DND-41 (cell line): ENCODE measurements around the gene YLPM1.
A peak's percentile ranks its signal among the peaks of the same experiment; 100 is the strongest.

Source experiments
- ATAC-seq: fragments of 200-7000 bp; cut with Tn5 transposase; 3 replicates; pipeline ENCODE4 v1.9.1; 2021; ENCODE audit warnings: low read depth; ENCODE audit not compliant: insufficient read depth
- DNase-seq: peaks from one replicate; pipeline ENCODE4 v3.0.0-alpha.2; 2020
- H2AFZ ChIP-seq: 2 replicates; pipeline ENCODE4 v1.6.0; 2012; ENCODE audit warnings: low read depth, low read length
- H3K27ac ChIP-seq: 2 replicates; pipeline ENCODE4 v1.5.1; 2012; ENCODE audit warnings: low read length, inconsistent platforms
- H3K27me3 ChIP-seq: fragments of 200-600 bp; sonication (generic); 2 replicates; pipeline ENCODE4 v1.6.0; 2012; ENCODE audit warnings: low read length, mild to moderate bottlenecking, inconsistent platforms; ENCODE audit not compliant: insufficient read depth, poor library complexity
- H3K36me3 ChIP-seq: 2 replicates; pipeline ENCODE4 v1.5.1; 2012; ENCODE audit warnings: low read length, inconsistent platforms; ENCODE audit not compliant: insufficient read depth
- H3K4me1 ChIP-seq: 2 replicates; pipeline ENCODE4 v1.5.1; 2012; ENCODE audit warnings: mild to moderate bottlenecking, low read length; ENCODE audit not compliant: insufficient read depth
- H3K4me2 ChIP-seq: 2 replicates; pipeline ENCODE4 v1.6.0; 2012; ENCODE audit warnings: mild to moderate bottlenecking, moderate library complexity, low read length, inconsistent platforms; ENCODE audit not compliant: insufficient read depth
- H3K4me3 ChIP-seq, 2 experiments: fragments of 200-600 bp in 1 of 2; shearing (Covaris generic) in 1 of 2; 2 replicates each; pipeline ENCODE4 v1.5.1; 2012 to 2016; ENCODE audit warnings: inconsistent platforms in 2 of 2, low read length in 2 of 2, mild to moderate bottlenecking in 2 of 2, low read depth in 1 of 2, moderate library complexity in 1 of 2
- H3K79me2 ChIP-seq: 2 replicates; pipeline ENCODE4 v1.6.0; 2012; ENCODE audit warnings: low read length, inconsistent platforms; ENCODE audit not compliant: insufficient read depth
- H3K9ac ChIP-seq: 2 replicates; pipeline ENCODE4 v1.6.0; 2012; ENCODE audit warnings: low read depth, mild to moderate bottlenecking, inconsistent platforms, low read length, moderate library complexity
- H3K9me3 ChIP-seq: 2 replicates; pipeline ENCODE4 v1.5.1; 2012; ENCODE audit warnings: low read length, moderate library complexity, mild to moderate bottlenecking, inconsistent platforms; ENCODE audit not compliant: insufficient read depth, severe bottlenecking
- H4K20me1 ChIP-seq: 2 replicates; pipeline ENCODE4 v1.6.0; 2012; ENCODE audit warnings: low read length; ENCODE audit not compliant: insufficient read depth
- CTCF ChIP-seq: IDR thresholded peaks from 2 replicates; pipeline ENCODE4 v1.5.1; 2012; ENCODE audit warnings: borderline replicate concordance, low read length, moderate library complexity, mild to moderate bottlenecking; ENCODE audit not compliant: poor library complexity, severe bottlenecking; ENCODE audit errors: extremely low read depth
- EZH2 ChIP-seq: IDR thresholded peaks from 3 replicates; pipeline ENCODE4 v1.6.1; 2012; ENCODE audit warnings: borderline replicate concordance, low read depth, mild to moderate bottlenecking, moderate library complexity, low read length, inconsistent platforms; ENCODE audit not compliant: severe bottlenecking

Gene YLPM1

GRCh38 chr14:74763803-74764531, 851 bp downstream of the YLPM1 start:
- Histone ChIP-seq H3K36me3 (peaks cover 20% of the 10 kb centered on the region), H3K27me3 (no peaks in the 10 kb centered on the region), H3K9ac (peak overlapping the region; percentile 97), H4K20me1 (peaks cover 42% of the 10 kb centered on the region; the same call in 1 of the 2 replicates), H3K4me1 (peaks cover 57% of the 10 kb centered on the region), H3K4me2 (peak overlapping the region; percentile 90), H3K9me3 (no peaks in the 10 kb centered on the region), H3K79me2 (peaks cover 66% of the 10 kb centered on the region), H3K4me3 (peak overlapping the region; percentile 74 to 81), H3K27ac (peak overlapping the region; percentile 82), H2AFZ (peak overlapping the region; percentile 71)
- TF ChIP-seq EZH2: no peak
- no peak for TF ChIP-seq CTCF
- no peak for DNase-seq
- ATAC-seq: no peak

GRCh38 chr14:74765721-74766120, 2.6 kb downstream of the YLPM1 start:
- H3K79me2 ChIP-seq: peaks cover 83% of the 10 kb centered on the region
- TF ChIP-seq EZH2: no peak
- no peak for TF ChIP-seq CTCF
- ATAC-seq: peak; percentile 37
- H3K9me3 ChIP-seq: no peaks in the 10 kb centered on the region
- H3K36me3 ChIP-seq: peaks cover 23% of the 10 kb centered on the region
- peaks cover 57% of the 10 kb centered on the region for H3K4me1 ChIP-seq
- H3K4me3 ChIP-seq: peak overlapping the region; percentile 74 to 81; a peak in 3 of 4 replicates
- peaks cover 56% of the 10 kb centered on the region; the same call in 1 of the 2 replicates for H4K20me1 ChIP-seq
- no peak overlapping the region for H2AFZ ChIP-seq
- peak overlapping the region; percentile 97 for H3K9ac ChIP-seq
- no peaks in the 10 kb centered on the region for H3K27me3 ChIP-seq
- peak overlapping the region; percentile 90 for H3K4me2 ChIP-seq
- peak; percentile 29 for DNase-seq
- peak overlapping the region; percentile 20; the same call in 1 of the 2 replicates for H3K27ac ChIP-seq

- Histone ChIP-seq H3K79me2 (peaks cover 97% of the 10 kb centered on the region), H4K20me1 (peaks cover 77% of the 10 kb centered on the region), H3K9me3 (no peaks in the 10 kb centered on the region), H3K9ac (no peak overlapping the region), H3K27ac (no peak overlapping the region), H3K4me1 (peaks cover 22% of the 10 kb centered on the region), H3K27me3 (no peaks in the 10 kb centered on the region), H2AFZ (no peak overlapping the region), H3K36me3 (peaks cover 61% of the 10 kb centered on the region), H3K4me3 (no peak overlapping the region), H3K4me2 (no peak overlapping the region; the same call in 1 of the 2 replicates)
- TF ChIP-seq EZH2 (no peak), CTCF (no peak)
- ATAC-seq: no peak
- DNase-seq: no peak
These were observed 8.3 kb downstream of the YLPM1 start for GRCh38 chr14:74771399-74771798.
